Measurements from ENCODE around the gene THRSP. TPM values are rescaled to one million over a fixed set of nuclear protein-coding genes. Genes with fewer than 3 reads are reported as not detected.

THRSP gene
- total RNA-seq, 1 donor from 2014 or later: not detected

DNA sequence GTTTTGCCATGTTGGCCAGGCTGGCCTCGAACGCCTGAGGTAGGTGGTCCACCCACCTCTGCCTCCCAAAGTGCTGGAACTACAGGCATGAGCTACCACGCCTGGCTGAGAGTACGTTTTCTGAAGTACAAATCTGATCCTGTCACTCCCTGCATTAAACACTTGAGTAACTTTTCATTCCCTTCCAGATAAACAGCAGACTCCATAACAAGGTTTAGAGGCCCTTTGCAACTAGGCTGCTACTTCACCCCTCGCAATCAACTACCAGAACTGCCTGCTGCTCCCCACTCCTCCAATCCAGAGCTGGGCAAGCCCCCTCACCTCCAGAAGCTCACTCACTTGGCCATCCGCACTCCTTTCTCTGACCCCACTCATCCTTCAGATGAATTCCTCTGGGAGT is 42.0 kb upstream of the THRSP start:
- H3K4me1 ChIP-seq: no peaks in the 10 kb centered on the region
- H3K27ac ChIP-seq: no peak overlapping the region
- no peaks in the 10 kb centered on the region for H3K27me3 ChIP-seq
- intact Hi-C loops (cut with DNase I): no loop called here
- no peaks in the 10 kb centered on the region for H3K36me3 ChIP-seq
- no peak overlapping the region for H3K4me3 ChIP-seq
- no peaks in the 10 kb centered on the region for H3K9me3 ChIP-seq
- TF ChIP-seq POLR2AphosphoS5 (IDR thresholded peaks at IDR 0.05; ENCODE audit: insufficient read depth in 1 of 2, low read depth in 1 of 2): no peak
- TF ChIP-seq, protein P1, sequence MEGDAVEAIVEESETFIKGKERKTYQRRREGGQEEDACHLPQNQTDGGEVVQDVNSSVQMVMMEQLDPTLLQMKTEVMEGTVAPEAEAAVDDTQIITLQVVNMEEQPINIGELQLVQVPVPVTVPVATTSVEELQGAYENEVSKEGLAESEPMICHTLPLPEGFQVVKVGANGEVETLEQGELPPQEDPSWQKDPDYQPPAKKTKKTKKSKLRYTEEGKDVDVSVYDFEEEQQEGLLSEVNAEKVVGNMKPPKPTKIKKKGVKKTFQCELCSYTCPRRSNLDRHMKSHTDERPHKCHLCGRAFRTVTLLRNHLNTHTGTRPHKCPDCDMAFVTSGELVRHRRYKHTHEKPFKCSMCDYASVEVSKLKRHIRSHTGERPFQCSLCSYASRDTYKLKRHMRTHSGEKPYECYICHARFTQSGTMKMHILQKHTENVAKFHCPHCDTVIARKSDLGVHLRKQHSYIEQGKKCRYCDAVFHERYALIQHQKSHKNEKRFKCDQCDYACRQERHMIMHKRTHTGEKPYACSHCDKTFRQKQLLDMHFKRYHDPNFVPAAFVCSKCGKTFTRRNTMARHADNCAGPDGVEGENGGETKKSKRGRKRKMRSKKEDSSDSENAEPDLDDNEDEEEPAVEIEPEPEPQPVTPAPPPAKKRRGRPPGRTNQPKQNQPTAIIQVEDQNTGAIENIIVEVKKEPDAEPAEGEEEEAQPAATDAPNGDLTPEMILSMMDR (IDR thresholded peaks at IDR 0.05): no peak
- TF ChIP-seq POLR2A (IDR thresholded peaks at IDR 0.05): no peak
- no peak for DNase-seq (ENCODE audit: extremely low spot score in 2 of 2)

DNA sequence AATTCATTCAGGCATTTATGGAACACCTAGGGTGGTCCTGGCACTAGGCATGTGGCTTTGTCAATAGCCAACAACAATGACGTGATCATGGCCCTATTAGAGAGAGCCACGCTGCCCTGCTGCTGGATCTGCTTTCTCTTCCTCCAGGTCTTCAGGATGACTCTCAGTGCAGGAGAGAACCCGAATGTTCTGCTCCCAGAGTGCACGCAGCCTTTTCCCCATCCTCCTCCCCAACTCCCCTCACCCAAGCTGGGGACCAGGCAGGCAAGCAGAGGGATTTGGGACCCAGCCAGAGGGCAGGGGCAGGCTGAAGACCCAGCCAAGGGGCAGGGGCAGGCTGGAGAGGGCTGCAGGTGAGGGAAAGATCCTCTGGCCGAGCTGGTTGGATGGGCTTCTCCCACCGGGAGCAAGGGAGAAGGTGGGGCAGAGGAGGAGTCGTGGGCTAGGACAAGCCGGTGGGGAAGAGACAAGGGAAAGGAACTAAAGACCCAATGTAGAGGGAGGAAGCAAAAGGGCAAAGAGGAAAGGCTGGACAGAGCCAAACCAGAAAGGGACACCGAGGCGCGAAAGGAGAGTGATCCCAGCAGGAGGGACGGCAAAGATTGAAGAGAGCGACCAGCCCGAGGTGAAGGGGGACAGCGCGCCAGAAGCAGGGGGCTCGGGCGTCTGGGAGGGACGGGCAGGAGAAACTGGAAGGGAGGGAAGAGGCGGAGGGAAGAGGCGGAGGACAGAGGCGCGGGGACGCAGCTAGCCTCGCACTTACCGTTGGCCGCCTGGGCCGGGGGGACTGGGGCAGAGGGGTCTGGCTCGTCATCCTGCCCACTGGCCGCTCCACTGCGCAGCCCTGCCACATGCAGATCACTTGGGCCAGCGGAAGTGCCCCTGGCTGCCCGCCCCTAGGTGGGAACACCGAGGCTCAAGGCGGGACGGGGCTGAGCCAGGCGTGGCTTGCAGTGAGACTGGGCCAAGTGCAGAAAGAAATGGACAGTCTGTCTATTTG is 41.0 kb upstream of the THRSP start, which contains the start of gene KCTD14:
TSS of gene KCTD14 (minus strand) at position 880 of the 1,000 bp plus-strand sequence. CDS start at position 853, 27 bp downstream.
- Histone ChIP-seq H3K9me3 (no peaks in the 10 kb centered on the region), H3K36me3 (no peaks in the 10 kb centered on the region), H3K27me3 (no peaks in the 10 kb centered on the region), H3K4me1 (no peaks in the 10 kb centered on the region), H3K27ac (no peak within 1 kb of the TSS), H3K4me3 (peak within 1 kb of the TSS; percentile 44 to 60)
- DNase-seq (ENCODE audit: extremely low spot score in 2 of 2): no peak
- TF ChIP-seq POLR2AphosphoS5 (IDR thresholded peaks at IDR 0.05; ENCODE audit: insufficient read depth in 1 of 2, low read depth in 1 of 2) (no peak), POLR2A (IDR thresholded peaks at IDR 0.05) (no peak)
- TF ChIP-seq, protein P1 (IDR thresholded peaks at IDR 0.05): no peak
- intact Hi-C loops (cut with DNase I): no loop called here

DNA sequence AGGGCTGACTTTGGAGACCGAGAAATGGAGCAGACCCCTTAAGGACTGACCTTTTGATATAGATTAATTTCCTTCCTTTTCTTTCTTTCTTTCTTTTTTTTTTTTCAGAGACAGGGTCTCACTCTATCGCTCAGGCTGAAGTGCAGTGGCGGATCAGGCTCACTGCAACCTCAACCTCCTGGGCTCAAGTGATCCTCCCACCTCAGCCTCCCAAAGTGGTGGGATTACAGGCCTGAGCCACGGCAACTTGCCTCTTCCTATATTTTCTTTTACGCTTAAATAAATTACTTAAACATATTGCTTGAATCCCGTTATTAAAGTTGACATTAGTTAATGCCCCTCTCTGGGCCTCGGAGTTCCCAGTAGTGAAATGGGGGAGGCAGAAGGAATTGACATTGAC is 40.2 kb upstream of the THRSP start:
- Histone ChIP-seq H3K4me1 (no peaks in the 10 kb centered on the region), H3K27me3 (no peaks in the 10 kb centered on the region), H3K4me3 (peak overlapping the region; percentile 44 to 60), H3K9me3 (no peaks in the 10 kb centered on the region), H3K27ac (no peak overlapping the region), H3K36me3 (no peaks in the 10 kb centered on the region)
- TF ChIP-seq POLR2AphosphoS5 (IDR thresholded peaks at IDR 0.05; ENCODE audit: insufficient read depth in 1 of 2, low read depth in 1 of 2) (no peak), POLR2A (IDR thresholded peaks at IDR 0.05) (no peak)
- TF ChIP-seq, protein P1 (IDR thresholded peaks at IDR 0.05): no peak
- intact Hi-C loops (cut with DNase I): no loop called here
- no peak for DNase-seq (ENCODE audit: extremely low spot score in 2 of 2)

DNA sequence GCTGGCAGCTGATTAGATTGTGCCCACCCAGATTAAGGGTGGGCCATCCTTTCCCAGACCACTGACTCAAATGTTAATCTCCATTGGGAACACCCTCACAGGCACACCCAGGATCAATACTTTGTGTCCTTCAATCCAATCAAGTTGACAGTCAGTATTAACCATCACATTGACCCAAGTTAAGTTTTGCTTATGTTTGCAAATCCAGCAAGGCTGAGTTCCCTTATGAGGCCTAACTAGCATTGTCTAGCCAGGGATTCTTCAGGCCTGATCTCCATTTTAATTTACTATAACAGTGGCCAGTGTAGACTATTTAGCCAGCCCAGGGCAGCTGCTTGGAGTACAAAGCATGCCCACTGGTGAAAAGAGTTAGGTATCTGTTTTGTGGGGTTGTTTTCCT is 38.3 kb upstream of the THRSP start:
- Histone ChIP-seq H3K9me3 (no peaks in the 10 kb centered on the region), H3K4me1 (peaks cover 1% of the 10 kb centered on the region)

More for the DNA sequence above, 38.3 kb upstream of the THRSP start:
- TF ChIP-seq, protein P1 (IDR thresholded peaks at IDR 0.05): no peak
- TF ChIP-seq POLR2A (IDR thresholded peaks at IDR 0.05) (no peak), POLR2AphosphoS5 (IDR thresholded peaks at IDR 0.05; ENCODE audit: insufficient read depth in 1 of 2, low read depth in 1 of 2) (no peak)
- Histone ChIP-seq H3K36me3 (no peaks in the 10 kb centered on the region), H3K27ac (no peak overlapping the region), H3K4me3 (no peak overlapping the region), H3K27me3 (no peaks in the 10 kb centered on the region)
- intact Hi-C loops (cut with DNase I): no loop called here
- DNase-seq (ENCODE audit: extremely low spot score in 2 of 2): no peak

All from vagina (tissue), 2 donors.